GM13976 (cell line): ENCODE measurements around the gene PPT1.

Experiments
- DNase-seq: peaks from one replicate; pipeline ENCODE4 v3.0.0; 2012; ENCODE audit warnings: low spot score
- in situ Hi-C: fragments of 300-500 bp; cut with MboI; formaldehyde crosslinking; loops from one replicate; pipeline ENCODE4 v1.12.0; 2022; ENCODE audit warnings: low sequenced_read_pairs, mixed read lengths, inconsistent platforms; ENCODE audit not compliant: unreplicated experiment
- TF ChIP-seq, protein P1 (sequence below): IDR thresholded peaks from 2 replicates; pipeline ENCODE4 v1.5.1; 2012; ENCODE audit warnings: borderline replicate concordance, mild to moderate bottlenecking; ENCODE audit not compliant: insufficient read depth; ENCODE audit errors: extremely low read depth, missing control alignments, control extremely low read depth

PPT1 gene

GRCh38 chr1:40057310-40058030, 39.6 kb downstream of the PPT1 start:
- TF ChIP-seq, protein P1, sequence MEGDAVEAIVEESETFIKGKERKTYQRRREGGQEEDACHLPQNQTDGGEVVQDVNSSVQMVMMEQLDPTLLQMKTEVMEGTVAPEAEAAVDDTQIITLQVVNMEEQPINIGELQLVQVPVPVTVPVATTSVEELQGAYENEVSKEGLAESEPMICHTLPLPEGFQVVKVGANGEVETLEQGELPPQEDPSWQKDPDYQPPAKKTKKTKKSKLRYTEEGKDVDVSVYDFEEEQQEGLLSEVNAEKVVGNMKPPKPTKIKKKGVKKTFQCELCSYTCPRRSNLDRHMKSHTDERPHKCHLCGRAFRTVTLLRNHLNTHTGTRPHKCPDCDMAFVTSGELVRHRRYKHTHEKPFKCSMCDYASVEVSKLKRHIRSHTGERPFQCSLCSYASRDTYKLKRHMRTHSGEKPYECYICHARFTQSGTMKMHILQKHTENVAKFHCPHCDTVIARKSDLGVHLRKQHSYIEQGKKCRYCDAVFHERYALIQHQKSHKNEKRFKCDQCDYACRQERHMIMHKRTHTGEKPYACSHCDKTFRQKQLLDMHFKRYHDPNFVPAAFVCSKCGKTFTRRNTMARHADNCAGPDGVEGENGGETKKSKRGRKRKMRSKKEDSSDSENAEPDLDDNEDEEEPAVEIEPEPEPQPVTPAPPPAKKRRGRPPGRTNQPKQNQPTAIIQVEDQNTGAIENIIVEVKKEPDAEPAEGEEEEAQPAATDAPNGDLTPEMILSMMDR: no peak
- in situ Hi-C loops: no loop called here
- no peak for DNase-seq

DNA sequence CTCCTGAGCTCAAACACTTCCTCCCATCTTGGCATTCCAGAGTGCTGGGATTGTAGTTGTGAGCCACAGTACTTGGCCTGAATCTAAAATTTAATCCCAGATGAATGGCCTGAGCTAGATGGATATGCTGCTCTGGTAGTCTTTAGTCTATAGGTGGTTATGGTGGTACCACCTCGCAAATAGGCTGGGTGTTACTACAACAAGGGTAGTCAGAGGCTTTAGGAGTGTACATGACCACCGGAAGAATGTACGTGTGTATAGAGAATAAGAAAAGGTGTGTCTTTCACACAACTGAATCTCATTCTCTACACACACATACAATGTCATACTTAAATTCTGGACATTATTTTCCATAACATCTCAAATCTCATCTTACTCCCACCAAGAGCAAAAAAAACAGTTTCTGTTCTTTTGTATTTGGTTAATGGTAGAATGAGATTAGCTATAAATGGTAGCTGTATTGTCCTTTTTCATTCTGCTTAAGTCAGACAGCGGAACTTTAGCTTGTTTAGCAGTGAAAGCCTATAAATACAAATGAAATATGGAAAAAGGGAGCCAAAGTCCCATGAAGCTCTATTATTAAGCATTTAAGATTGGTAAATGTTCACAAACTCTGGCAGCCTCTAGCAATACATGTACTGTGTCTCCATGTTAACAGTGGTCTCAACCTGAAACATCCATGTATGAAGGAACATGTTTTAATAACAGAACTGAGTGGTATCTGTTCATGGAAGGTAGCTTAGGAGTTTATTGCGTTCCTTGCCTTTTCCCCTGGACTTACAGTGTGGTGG, 40.3 kb downstream of the PPT1 start:
- in situ Hi-C loops: no loop called here
- TF ChIP-seq, protein P1: no peak
- no peak for DNase-seq

- TF ChIP-seq, protein P1: no peak
- in situ Hi-C loops: no loop called here
- no peak for DNase-seq
Measured at GRCh38 chr1:40053138-40053887, 43.7 kb downstream of the PPT1 start.

- DNase-seq: no peak
- in situ Hi-C loops: no loop called here
- TF ChIP-seq, protein P1: no peak
Measured at GRCh38 chr1:40050863-40051262, 46.2 kb downstream of the PPT1 start.

DNA sequence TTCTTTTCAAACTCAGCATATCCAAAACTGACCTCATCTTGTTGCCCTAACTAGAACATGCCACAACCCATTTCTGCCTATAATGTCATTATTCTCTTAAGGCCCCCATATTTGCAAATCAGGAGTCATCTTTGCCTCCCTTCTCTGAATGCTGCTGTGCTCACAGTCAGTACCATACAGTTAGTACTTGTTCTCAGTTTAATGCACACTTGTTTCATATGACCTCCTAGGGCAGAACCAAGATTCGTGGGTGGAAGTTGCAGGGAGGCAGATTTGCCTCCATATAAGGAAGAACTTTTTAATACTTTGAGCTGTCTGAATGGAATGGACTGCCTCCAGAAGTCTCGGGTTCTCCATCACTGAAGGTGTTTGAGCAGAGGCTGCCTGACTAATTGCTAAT, 47.3 kb downstream of the PPT1 start:
- DNase-seq: peak; percentile 62

DNA sequence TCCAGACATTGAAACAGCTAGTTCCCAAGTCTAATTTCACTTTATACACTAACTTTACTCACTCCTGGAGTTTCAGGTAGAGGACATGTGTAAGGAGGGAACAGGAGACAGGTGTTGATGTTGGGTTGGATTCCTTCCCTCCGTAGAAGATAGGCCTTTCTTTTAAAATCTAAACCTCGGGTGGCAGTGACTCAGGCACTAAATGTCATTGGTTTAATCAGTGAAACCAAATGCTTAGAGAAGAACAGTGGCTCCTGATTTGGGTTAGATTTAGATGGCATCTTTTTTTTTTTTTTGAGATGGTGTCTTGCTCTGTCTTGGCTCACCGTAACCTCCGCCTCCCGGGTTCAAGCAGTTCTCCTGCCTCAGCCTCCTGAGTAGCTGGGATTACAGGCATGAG, 49.3 kb downstream of the PPT1 start:
- DNase-seq: no peak
- in situ Hi-C loops: no loop called here
- TF ChIP-seq, protein P1: no peak

More for the DNA sequence above, 47.3 kb downstream of the PPT1 start:
- in situ Hi-C loops: no loop called here
- TF ChIP-seq, protein P1: no peak
